ENCODE measurements around the gene PSMB8. TPM values are rescaled to one million over a fixed set of nuclear protein-coding genes. Genes with fewer than 3 reads are reported as not detected.
"Not testable (repeated sequence)": the region's sequence is repeated elsewhere in the genome, so short reads cannot be mapped to it uniquely, and the experiment has no call there.

The PSMB8 gene
- total RNA-seq, 1 experiment from 2014 or later: 70.8 TPM

- Histone ChIP-seq H3F3A (ENCODE audit: insufficient read depth, low read depth) (no peaks in the 10 kb centered on the region), H3K4me3 (no peak overlapping the region), H3K9me2 (ENCODE audit: insufficient read depth) (no peaks in the 10 kb centered on the region), H3K27ac (no peak overlapping the region), H2AFZ (no peak overlapping the region), H3K4me2 (no peak overlapping the region), H4K20me1 (ENCODE audit: insufficient read depth) (no peaks in the 10 kb centered on the region), H3K27me3 (ENCODE audit: insufficient read depth, low read depth) (0 out of 2 replicates have a peak, but pooled peaks cover 7% of the 10 kb centered on the region), H3K36me3 (ENCODE audit: low read depth) (no peaks in the 10 kb centered on the region), H3K9me3 (ENCODE audit: insufficient read depth, low read depth) (no peaks in the 10 kb centered on the region), H3K4me1 (replicated peaks; ENCODE audit: insufficient read depth) (no peaks in the 10 kb centered on the region), H3K79me2 (ENCODE audit: low read depth) (no peaks in the 10 kb centered on the region)
- CTCF ChIA-PET: interaction anchor here (0.5 to 0.6 kb wide), 3 partner anchors 95 to 174 kb away, joined by 3 to 8 read pairs (median 4); no protein-coding TSS in a partner anchor
- intact Hi-C loops (cut with micrococcal nuclease; ENCODE audit: unreplicated experiment): loop anchor here (1.0 kb wide), 2 partner anchors 99 to 363 kb away; no protein-coding TSS in a partner anchor
- TF ChIP-seq EZH2 (IDR thresholded peaks at IDR 0.05; ENCODE audit: low read depth) (no peak), CTCF (conservative IDR thresholded peaks at IDR 0.05) (peak; percentile 82)
- peak in 1 of 2 experiments; percentile 54 for DNase-seq
- POLR2A ChIA-PET (ENCODE audit: unreplicated experiment): interaction anchor here (0.5 to 0.7 kb wide), 4 partner anchors 48 to 117 kb away, joined by 4 to 5 read pairs (median 4); no protein-coding TSS in a partner anchor
- no TSS peak for BruUV-seq (replicated peaks)
These were observed 41.9 kb upstream of the PSMB8 start for GRCh38 chr6:32885698-32886286.

- Histone ChIP-seq H4K20me1 (ENCODE audit: insufficient read depth) (no peaks in the 10 kb centered on the region), H3F3A (ENCODE audit: insufficient read depth, low read depth) (no peaks in the 10 kb centered on the region), H3K4me3 (no peak overlapping the region), H3K27ac (no peak overlapping the region), H2AFZ (no peak overlapping the region), H3K9me2 (ENCODE audit: insufficient read depth) (no peaks in the 10 kb centered on the region), H3K4me1 (replicated peaks; ENCODE audit: insufficient read depth) (no peaks in the 10 kb centered on the region), H3K36me3 (ENCODE audit: low read depth) (no peaks in the 10 kb centered on the region), H3K27me3 (ENCODE audit: insufficient read depth, low read depth) (0 out of 2 replicates have a peak, but pooled peaks cover 7% of the 10 kb centered on the region), H3K9me3 (ENCODE audit: insufficient read depth, low read depth) (no peaks in the 10 kb centered on the region), H3K79me2 (ENCODE audit: low read depth) (no peaks in the 10 kb centered on the region), H3K4me2 (no peak overlapping the region)
- DNase-seq: no peak
- intact Hi-C loops (cut with micrococcal nuclease; ENCODE audit: unreplicated experiment): no loop called here
- CTCF ChIA-PET: no interaction called here
- no TSS peak for BruUV-seq (replicated peaks)
- POLR2A ChIA-PET (ENCODE audit: unreplicated experiment): no interaction called here
- no peak for TF ChIP-seq CTCF (conservative IDR thresholded peaks at IDR 0.05)
- TF ChIP-seq EZH2 (IDR thresholded peaks at IDR 0.05; ENCODE audit: low read depth): no peak
These were observed 39.9 kb upstream of the PSMB8 start for GRCh38 chr6:32883789-32884188.

GRCh38 chr6:32882879-32883250 lies 39.0 kb upstream of the PSMB8 start:
- BruUV-seq (replicated peaks): no TSS peak
- POLR2A ChIA-PET (ENCODE audit: unreplicated experiment): interaction anchor here (0.6 kb wide), 2 partner anchors 90 to 91 kb away, joined by 3 to 7 read pairs; no protein-coding TSS in a partner anchor
- intact Hi-C loops (cut with micrococcal nuclease; ENCODE audit: unreplicated experiment): no loop called here
- Histone ChIP-seq H2AFZ (no peak overlapping the region), H3K79me2 (ENCODE audit: low read depth) (no peaks in the 10 kb centered on the region), H3K27ac (no peak overlapping the region), H3K4me2 (no peak overlapping the region), H3K27me3 (ENCODE audit: insufficient read depth, low read depth) (0 out of 2 replicates have a peak, but pooled peaks cover 7% of the 10 kb centered on the region), H3K4me1 (replicated peaks; ENCODE audit: insufficient read depth) (no peaks in the 10 kb centered on the region), H4K20me1 (ENCODE audit: insufficient read depth) (no peaks in the 10 kb centered on the region), H3K9me2 (ENCODE audit: insufficient read depth) (no peaks in the 10 kb centered on the region), H3F3A (ENCODE audit: insufficient read depth, low read depth) (no peaks in the 10 kb centered on the region), H3K36me3 (ENCODE audit: low read depth) (no peaks in the 10 kb centered on the region), H3K4me3 (no peak overlapping the region), H3K9me3 (ENCODE audit: insufficient read depth, low read depth) (no peaks in the 10 kb centered on the region)
- CTCF ChIA-PET: no interaction called here
- no peak for TF ChIP-seq EZH2 (IDR thresholded peaks at IDR 0.05; ENCODE audit: low read depth)
- TF ChIP-seq CTCF (conservative IDR thresholded peaks at IDR 0.05): no peak
- DNase-seq: no peak

- BruUV-seq (replicated peaks); DNase-seq; H3K27ac ChIP-seq; H4K20me1 ChIP-seq (ENCODE audit: insufficient read depth); H3K27me3 ChIP-seq (ENCODE audit: insufficient read depth, low read depth); CTCF ChIA-PET; H3K79me2 ChIP-seq (ENCODE audit: low read depth); H3K4me3 ChIP-seq; H3F3A ChIP-seq (ENCODE audit: insufficient read depth, low read depth); H3K9me2 ChIP-seq (ENCODE audit: insufficient read depth); H3K36me3 ChIP-seq (ENCODE audit: low read depth); H2AFZ ChIP-seq; H3K4me2 ChIP-seq; intact Hi-C loops (cut with micrococcal nuclease; ENCODE audit: unreplicated experiment); H3K4me1 ChIP-seq (replicated peaks; ENCODE audit: insufficient read depth); H3K9me3 ChIP-seq (ENCODE audit: insufficient read depth, low read depth): not testable (repeated sequence)
- POLR2A ChIA-PET (ENCODE audit: unreplicated experiment): interaction anchor here (0.7 kb wide), 1 partner anchor 537 kb away, joined by 9 read pairs; no protein-coding TSS in a partner anchor
These were observed 37.1 kb upstream of the PSMB8 start for GRCh38 chr6:32880962-32881361.
